SK-N-SH treated with all-trans-retinoic acid at 6 μM for 48 hours (cell line): ENCODE results near the gene LVRN.

Experiments
- ARNTL ChIP-seq: fragments of 450-650 bp; formaldehyde crosslinking; IDR thresholded peaks from 2 replicates; pipeline ENCODE4 v1.5.0; 2020; ENCODE audit warnings: low read depth, mild to moderate bottlenecking, moderate library complexity, borderline replicate concordance
- TCF4 ChIP-seq: fragments of 250-450 bp; sonication (Bioruptor Pico); IDR thresholded peaks from 2 replicates; pipeline ENCODE4 v1.8.0; 2021; ENCODE audit warnings: mild to moderate bottlenecking, moderate library complexity, borderline replicate concordance
- TOX ChIP-seq: fragments of 250-450 bp; sonication (Bioruptor Pico); IDR thresholded peaks from 2 replicates; pipeline ENCODE4 v1.8.0; 2021; ENCODE audit warnings: mild to moderate bottlenecking, moderate library complexity, borderline replicate concordance
- ZC3H10 ChIP-seq: fragments of 250-450 bp; sonication (Bioruptor Pico); IDR thresholded peaks from 2 replicates; pipeline ENCODE4 v1.5.1; 2021; ENCODE audit warnings: mild to moderate bottlenecking, moderate library complexity
- ZNF70 ChIP-seq: fragments of 450-650 bp; formaldehyde crosslinking; IDR thresholded peaks from 2 replicates; pipeline ENCODE4 v1.5.0; 2020; ENCODE audit warnings: mild to moderate bottlenecking, moderate library complexity
- TF ChIP-seq, protein P1 (sequence below): fragments of 250-450 bp; sonication (Bioruptor Pico); IDR thresholded peaks from 2 replicates; pipeline ENCODE4 v1.5.1; 2021; ENCODE audit warnings: mild to moderate bottlenecking, moderate library complexity
- TF ChIP-seq, protein P2 (sequence below): fragments of 250-450 bp; sonication (Bioruptor Pico); IDR thresholded peaks from 2 replicates; pipeline ENCODE4 v1.5.0; 2020; ENCODE audit warnings: mild to moderate bottlenecking, moderate library complexity

DNA sequence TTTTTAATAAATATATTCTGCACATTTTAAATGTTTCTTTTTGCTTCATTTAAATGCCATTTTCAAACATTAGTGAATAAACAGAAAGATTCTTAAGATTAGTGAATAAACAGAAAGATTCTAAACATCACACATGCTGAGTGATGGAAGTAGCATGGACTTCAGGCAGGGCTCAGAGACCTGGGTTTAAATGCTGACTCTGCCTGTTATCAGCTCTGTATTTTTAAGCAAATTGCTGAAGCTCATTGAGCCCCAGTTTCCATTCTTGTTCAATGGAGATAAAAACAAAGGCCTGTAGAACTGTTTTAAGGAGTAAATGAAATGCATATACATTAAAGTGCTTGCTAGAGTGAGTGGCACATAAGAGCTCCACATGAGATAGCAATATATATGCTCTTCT, 8.1 kb upstream of the LVRN start:
- no peak for TF ChIP-seq ARNTL (CRISPR knock-in tag)
- TF ChIP-seq, protein P1, sequence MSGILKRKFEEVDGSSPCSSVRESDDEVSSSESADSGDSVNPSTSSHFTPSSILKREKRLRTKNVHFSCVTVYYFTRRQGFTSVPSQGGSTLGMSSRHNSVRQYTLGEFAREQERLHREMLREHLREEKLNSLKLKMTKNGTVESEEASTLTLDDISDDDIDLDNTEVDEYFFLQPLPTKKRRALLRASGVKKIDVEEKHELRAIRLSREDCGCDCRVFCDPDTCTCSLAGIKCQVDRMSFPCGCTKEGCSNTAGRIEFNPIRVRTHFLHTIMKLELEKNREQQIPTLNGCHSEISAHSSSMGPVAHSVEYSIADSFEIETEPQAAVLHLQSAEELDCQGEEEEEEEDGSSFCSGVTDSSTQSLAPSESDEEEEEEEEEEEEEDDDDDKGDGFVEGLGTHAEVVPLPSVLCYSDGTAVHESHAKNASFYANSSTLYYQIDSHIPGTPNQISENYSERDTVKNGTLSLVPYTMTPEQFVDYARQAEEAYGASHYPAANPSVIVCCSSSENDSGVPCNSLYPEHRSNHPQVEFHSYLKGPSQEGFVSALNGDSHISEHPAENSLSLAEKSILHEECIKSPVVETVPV (CRISPR knock-in tag) = no peak
- TF ChIP-seq ZC3H10 = no peak
- TF ChIP-seq, protein P2, sequence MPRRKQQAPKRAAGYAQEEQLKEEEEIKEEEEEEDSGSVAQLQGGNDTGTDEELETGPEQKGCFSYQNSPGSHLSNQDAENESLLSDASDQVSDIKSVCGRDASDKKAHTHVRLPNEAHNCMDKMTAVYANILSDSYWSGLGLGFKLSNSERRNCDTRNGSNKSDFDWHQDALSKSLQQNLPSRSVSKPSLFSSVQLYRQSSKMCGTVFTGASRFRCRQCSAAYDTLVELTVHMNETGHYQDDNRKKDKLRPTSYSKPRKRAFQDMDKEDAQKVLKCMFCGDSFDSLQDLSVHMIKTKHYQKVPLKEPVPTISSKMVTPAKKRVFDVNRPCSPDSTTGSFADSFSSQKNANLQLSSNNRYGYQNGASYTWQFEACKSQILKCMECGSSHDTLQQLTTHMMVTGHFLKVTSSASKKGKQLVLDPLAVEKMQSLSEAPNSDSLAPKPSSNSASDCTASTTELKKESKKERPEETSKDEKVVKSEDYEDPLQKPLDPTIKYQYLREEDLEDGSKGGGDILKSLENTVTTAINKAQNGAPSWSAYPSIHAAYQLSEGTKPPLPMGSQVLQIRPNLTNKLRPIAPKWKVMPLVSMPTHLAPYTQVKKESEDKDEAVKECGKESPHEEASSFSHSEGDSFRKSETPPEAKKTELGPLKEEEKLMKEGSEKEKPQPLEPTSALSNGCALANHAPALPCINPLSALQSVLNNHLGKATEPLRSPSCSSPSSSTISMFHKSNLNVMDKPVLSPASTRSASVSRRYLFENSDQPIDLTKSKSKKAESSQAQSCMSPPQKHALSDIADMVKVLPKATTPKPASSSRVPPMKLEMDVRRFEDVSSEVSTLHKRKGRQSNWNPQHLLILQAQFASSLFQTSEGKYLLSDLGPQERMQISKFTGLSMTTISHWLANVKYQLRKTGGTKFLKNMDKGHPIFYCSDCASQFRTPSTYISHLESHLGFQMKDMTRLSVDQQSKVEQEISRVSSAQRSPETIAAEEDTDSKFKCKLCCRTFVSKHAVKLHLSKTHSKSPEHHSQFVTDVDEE = no peak
- no peak for TF ChIP-seq TCF4
- no peak for TF ChIP-seq TOX (CRISPR knock-in tag)
- no peak for TF ChIP-seq ZNF70 (CRISPR knock-in tag)
